H54 (cell line): ENCODE data around the gene SERF2.
"Not testable (repeated sequence)": the region's sequence is repeated elsewhere in the genome, so short reads cannot be mapped to it uniquely, and the experiment has no call there.

Source experiments
- DNase-seq: peaks from one replicate; pipeline ENCODE4 v3.0.0; 2011; ENCODE audit warnings: low spot score, mixed read lengths; ENCODE audit not compliant: insufficient read length
- FAIRE-seq: peaks from 3 replicates; lab custom pipeline; 2011; peaks lifted over from hg19 to GRCh38; lab: Jason Lieb, UNC
- POLR2A ChIP-seq: IDR thresholded peaks from 2 replicates; pipeline ENCODE4 v1.6.1; 2011; ENCODE audit warnings: low read depth, mild to moderate bottlenecking, low read length

The SERF2 gene

DNA sequence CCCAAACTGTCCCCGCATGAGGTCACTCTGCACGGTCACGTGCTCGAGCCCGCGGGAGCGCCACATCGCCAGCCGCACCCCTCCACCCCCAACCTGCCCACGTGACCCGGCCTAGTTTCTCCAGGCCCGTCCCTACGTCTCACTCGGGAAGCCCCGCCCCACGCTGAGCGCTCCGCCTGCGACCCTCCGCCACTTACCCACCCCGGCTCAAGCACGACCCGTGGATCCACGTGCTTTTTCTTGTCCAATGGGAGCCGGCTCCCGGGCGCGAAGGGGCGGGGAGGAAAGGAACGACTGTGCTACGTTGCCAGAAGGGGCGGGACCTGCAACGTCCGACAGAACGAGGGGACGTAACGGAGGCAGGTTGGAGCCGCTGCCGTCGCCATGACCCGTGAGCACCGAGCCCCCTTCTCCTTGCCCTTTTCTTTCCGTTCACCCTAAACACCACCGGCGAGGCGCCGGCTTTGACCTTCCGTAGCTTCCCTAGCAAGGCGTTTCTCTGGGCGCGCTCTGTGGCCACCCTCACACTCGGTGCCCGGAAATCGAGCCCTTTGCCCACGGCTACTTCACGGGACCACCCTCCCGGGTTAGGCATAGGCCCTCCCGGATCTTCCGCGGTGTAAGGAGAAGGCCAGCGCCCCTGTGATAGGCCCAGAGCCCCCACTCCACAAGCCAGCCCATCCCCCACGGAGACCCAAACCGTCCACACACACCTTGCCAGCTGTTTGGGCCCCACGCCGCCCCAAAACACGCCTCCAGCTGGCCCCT lies at the start of gene SERF2:
TSS of gene SERF2 (plus strand) at position 328 of the 768 bp plus-strand sequence. CDS start at position 385, 57 bp downstream.
- FAIRE-seq, result peak; percentile 76
- peak; percentile 95 for TF ChIP-seq POLR2A
- DNase-seq, result peak; percentile 97

DNA sequence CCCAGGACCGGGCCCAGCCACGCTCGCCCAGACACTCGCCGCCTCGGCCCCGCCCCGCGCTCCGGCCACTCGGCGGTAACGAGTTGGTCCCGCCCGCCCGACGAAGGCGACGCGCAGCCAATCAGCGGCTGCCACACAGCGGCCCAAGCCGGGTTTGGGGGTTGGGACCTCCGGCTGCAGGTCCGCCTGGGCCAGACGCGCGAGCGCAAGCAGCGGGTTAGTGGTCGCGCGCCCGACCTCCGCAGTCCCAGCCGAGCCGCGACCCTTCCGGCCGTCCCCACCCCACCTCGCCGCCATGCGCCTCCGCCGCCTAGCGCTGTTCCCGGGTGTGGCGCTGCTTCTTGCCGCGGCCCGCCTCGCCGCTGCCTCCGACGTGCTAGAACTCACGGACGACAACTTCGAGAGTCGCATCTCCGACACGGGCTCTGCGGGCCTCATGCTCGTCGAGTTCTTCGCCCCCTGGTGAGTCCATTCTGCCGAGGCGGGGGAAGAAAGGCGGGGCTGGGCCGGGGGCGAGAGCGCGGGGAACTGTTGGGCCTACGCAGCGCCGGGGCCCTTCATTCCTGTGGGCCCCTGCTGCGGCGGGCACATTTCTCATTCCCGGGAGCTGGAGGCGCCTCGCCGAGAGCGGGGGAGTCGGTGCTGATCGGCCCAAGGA lies 45.7 kb upstream of the SERF2 start, which contains the start of gene PDIA3:
TSS of gene PDIA3 (plus strand) at position 194 of the 658 bp plus-strand sequence. CDS start at position 296, 102 bp downstream.
- peak; percentile 82 for DNase-seq
- peak; percentile 90 for TF ChIP-seq POLR2A
- not testable (repeated sequence) for FAIRE-seq

DNA sequence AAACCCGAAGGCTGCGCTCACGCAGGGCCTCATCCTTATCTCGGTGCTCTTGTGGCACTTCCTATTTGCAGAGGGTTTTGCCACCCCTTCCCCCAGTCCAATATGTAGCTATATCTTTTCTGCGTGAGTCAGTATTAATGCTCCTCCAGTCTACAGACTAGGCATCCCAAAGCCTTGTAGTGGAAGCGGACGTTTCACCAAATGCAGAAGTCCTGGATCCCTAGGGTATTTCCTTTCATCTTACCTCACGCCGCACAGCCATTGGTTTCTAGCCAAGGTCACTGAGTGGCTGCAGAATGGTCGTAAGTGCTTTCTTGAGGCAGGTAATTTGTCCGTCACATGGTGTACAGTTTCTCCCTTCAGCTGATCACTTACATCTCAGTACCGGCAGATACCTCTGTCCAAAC lies 45.2 kb upstream of the SERF2 start:
- not testable (repeated sequence) for DNase-seq
- FAIRE-seq, result peak; percentile 87

DNA sequence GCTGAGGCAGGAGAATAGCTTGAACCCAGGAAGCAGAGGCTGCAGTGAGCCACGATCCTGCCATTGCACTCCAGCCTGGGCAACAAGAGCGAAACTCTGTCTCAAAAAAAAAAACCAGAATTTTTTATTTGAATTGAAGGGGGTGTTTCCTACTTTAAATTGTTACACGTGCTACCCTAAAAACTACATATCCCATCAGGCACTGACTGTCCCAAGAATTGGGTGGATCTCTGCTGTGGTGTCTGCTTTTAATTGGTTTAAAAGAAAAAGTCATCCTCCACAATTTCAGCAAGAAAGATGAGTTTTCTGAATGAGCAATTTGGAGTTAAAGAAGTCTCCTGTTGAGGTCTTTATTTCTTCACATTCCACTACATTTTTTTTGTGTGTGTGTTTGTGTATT lies 43.7 kb upstream of the SERF2 start:
- FAIRE-seq, result no peak
- no peak for TF ChIP-seq POLR2A

DNA sequence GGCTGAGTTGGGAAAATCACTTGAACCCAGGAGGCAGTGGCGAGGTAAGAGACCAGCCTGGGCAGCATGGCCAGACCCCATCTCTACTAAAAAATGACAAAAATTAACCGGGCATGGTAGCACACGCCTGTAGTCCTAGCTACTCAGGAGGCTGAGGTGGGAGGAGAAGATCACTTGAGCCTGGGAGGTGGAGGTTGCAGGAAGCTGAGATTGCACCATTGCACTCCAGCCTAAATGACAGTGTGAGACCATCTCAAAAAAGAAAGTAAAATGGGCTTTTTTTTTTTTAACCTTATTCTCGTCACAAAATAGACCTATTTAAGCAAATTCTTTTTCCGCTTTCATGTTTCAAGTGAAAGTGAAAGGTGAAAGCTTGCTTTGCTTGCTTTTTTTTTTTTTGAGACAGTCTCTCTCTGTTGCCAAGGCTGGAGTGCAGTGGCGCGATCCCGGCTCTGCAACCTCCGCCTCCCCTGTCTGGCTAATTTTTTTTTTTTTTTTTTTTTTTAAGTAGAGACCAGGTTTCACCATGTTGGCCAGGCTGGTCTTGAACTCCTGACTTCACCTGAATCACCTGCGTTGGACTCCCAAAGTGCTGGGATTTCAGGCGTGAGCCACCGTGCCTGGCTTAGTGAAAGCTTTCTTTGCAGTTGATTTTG lies 42.3 kb upstream of the SERF2 start:
- TF ChIP-seq POLR2A, result no peak
- no peak for FAIRE-seq
- no peak for DNase-seq

More for the DNA sequence above, 43.7 kb upstream of the SERF2 start:
- no peak for DNase-seq

DNA sequence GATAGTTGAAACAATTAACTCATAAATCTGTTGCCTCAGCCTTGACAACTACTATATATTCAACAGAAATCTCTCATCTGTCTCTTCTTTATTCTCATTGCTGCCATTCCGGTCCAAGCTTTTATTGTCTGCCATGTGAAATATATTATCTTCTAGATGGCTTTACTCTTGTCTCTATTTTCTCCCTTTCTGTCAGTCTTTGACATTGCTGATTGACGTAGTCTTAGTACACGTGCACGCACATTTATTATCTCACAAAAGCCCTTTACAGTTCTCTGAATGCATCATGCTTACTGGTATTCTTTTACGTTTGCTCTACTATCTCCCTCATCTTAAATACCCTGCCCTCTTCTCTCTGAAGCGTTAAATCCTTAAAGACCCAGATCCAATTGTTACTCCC lies 40.2 kb upstream of the SERF2 start:
- FAIRE-seq (no peak), DNase-seq (no peak)
- no peak for TF ChIP-seq POLR2A

DNA sequence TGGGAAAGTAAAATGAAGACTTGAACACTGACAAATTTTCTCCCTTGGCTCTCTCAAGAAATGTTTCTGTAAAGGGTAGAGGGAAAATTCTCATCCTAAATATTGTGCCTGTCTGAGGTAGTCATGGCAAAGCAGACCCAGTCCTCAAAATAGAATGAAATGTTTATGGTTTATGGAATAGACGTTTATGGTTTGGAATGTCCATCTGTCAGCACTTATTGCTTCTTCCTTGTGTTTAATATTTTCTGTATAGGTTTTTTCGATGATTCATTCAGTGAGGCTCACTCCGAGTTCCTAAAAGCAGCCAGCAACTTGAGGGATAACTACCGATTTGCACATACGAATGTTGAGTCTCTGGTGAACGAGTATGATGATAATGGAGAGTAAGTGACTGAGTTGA lies 29.3 kb upstream of the SERF2 start:
- FAIRE-seq, result peak; percentile 72
- DNase-seq, result no peak
- no peak for TF ChIP-seq POLR2A

DNA sequence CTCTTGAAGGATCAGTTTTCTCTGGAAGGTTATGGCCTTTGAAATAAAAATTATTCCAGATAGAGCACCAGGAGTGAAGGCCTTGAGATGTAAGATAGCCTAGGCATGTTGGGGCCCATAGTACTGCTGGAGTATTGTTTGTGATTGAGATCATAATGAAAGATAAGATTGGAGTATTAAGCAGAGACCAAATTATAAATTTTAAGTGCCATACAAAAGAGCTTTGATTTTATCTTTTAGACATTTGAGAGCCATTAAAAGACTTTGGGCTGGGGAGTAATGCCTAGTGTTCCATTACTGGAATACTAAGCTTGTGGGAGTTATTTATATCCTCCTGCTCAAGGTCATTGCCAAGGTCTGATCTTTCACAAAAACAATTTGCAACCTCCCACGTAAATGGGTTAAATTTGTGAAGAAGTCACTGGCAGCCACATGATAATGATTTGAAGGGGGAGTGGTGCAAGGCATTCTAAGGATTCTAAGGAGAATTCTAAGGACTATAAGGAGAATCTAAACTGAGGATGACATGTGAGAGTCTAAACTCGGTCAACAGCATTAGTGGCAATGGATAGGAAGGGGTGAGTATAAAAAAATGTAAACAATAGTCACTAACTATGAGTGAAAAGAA lies 28.2 kb upstream of the SERF2 start:
- no peak for TF ChIP-seq POLR2A
- FAIRE-seq (no peak), DNase-seq (no peak)

DNA sequence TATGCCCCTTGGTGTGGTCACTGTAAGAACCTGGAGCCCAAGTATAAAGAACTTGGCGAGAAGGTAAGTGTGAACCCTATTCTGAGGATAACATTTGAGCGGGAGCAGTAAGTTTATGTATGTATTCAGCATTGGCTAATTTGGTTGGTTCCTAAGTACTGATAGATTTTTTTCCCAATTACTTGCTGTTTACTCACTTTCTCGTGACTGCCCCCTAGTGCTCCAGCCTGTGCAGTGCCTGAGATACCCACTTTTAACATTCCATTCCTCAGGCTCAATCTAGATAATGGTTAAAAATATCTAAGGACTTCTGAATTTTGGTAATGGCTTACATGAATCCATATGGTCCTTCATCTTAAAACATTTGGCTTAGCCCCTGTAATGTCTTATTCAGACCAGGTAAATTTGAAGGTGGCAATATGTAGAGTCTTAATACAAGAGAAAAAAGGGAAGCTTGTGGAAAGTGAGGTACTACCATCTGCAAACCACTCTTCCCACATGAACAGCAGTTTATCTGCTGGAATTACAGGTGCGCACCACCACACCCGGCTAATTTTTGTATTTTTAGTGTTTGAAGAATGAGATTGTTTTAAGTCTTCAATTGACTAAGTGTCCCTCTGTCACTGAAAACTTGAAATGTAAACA lies 22.4 kb upstream of the SERF2 start:
- FAIRE-seq (peak; percentile 81), DNase-seq (no peak)
- TF ChIP-seq POLR2A, result no peak

DNA sequence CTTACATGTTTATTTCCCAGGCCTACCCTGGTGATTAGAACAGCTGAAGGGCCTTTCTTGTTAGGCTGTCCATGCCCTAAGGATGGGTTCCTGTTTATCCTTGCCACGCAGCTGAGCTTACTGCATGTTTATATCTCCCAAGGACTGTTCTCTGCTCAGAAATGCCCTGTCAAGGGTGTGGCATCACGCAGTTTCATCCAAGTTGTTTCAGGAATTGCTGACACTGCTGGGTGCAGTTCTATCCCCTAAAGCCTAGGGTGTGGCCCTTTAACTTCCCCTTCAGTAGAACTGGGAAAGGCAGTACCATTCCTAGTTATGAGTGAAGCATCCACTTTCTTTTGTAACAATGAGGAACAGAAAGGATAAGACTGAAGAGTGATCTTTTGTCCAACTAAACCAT lies 20.3 kb upstream of the SERF2 start:
- DNase-seq (no peak), FAIRE-seq (no peak)
- TF ChIP-seq POLR2A, result no peak

DNA sequence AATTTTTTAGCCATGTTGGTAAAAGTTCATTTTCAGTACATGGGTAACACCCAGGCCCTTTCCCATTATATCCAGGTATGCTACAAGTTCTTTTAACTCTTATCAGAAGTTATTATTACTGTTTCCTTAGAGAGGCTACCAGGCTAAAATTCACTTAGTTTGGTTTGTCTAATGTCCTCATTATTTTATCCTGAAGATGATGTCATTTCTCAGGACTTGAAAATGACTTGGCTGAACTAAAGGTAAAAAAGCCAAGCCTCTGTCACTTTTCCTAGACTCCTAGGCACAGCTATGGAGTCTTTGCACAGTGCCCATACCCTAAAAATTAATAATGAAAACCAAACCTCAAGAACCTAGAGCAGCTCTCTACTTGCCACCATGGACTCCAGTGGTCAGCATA lies 19.5 kb upstream of the SERF2 start:
- no peak for FAIRE-seq
- TF ChIP-seq POLR2A, result no peak
- no peak for DNase-seq

DNA sequence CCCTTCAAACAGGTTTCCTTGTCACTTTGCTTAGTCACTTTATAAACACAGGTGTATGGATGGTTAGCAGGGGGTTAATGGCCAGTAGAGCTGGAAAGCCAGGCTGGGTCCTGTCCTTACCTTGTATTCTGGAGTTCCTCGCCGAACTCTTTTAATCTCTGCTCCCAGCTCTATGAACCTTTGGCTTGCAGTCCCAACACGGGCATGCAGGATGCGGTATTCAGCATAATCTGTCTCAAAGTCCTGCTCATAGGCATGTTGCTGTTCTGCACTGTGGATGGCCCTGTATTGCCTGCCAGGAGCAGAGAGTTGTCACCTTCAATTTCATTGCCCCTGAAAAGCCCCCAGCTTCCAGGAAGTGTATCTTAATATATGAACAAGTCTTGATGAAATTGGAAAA lies 18.1 kb upstream of the SERF2 start:
- no peak for FAIRE-seq
- no peak for TF ChIP-seq POLR2A
- no peak for DNase-seq

DNA sequence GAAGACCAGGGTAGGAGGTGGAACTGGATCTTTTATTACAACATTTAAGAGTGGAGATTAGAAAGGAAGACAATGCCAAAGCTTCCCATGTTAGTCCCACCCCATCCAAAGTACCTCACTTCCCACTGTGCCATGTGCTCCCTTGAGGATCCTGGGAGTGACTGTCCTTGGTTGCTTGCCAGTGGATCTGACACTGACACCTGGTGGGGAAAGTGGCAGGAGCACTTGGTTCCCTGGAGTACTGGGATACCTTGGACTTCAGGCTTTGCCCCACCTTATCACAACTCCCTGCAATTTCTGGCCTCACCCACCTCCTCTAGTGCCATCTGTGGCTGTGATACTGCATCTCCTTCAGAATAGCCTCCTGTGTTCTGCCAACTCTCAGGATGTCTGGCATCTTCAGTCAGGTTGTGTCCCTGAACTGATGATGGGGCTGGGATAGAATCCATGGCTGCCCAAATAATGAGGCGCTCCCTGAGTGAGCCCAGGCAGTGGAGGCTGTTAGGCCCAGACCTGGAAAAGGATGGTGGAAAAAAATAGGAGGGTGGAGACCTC lies 16.6 kb upstream of the SERF2 start:
- no peak for TF ChIP-seq POLR2A
- DNase-seq, result no peak
- FAIRE-seq, result peak; percentile 43
